ENCODE measurements around the gene RBM28.

DNA sequence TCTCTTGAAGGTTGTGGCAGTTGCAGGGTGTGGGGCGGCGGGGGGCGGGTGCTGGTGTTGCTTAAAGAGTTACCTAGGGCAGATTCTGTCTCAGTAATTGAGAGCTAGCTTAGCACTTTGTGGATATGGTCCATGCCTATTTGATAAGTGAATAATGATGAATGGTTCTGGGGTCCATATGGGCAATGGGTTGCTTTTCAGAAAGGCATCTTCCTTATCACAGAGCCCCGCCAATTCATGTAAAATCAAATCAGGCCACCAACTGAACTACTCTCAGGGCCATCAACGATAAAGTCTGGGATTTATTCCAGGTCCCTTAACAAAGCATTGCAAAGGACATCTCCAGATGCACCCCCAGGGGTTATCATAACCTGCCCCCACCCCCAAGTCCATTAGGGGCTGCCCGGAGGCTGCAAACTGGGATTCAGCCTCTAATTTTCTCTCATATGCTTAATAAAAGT lies 19.6 kb upstream of the RBM28 start:
- TF ChIP-seq JUND (IDR thresholded peaks at IDR 0.05; ENCODE audit: low read length): no peak
- no peak for TF ChIP-seq POLR2A (IDR thresholded peaks at IDR 0.05; ENCODE audit: control extremely low read depth in 1 of 2, low read depth in 2 of 2, low read length in 2 of 2)
- TF ChIP-seq, protein P1, sequence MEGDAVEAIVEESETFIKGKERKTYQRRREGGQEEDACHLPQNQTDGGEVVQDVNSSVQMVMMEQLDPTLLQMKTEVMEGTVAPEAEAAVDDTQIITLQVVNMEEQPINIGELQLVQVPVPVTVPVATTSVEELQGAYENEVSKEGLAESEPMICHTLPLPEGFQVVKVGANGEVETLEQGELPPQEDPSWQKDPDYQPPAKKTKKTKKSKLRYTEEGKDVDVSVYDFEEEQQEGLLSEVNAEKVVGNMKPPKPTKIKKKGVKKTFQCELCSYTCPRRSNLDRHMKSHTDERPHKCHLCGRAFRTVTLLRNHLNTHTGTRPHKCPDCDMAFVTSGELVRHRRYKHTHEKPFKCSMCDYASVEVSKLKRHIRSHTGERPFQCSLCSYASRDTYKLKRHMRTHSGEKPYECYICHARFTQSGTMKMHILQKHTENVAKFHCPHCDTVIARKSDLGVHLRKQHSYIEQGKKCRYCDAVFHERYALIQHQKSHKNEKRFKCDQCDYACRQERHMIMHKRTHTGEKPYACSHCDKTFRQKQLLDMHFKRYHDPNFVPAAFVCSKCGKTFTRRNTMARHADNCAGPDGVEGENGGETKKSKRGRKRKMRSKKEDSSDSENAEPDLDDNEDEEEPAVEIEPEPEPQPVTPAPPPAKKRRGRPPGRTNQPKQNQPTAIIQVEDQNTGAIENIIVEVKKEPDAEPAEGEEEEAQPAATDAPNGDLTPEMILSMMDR (IDR thresholded peaks at IDR 0.05; ENCODE audit: control extremely low read depth in 1 of 3, insufficient read depth in 1 of 3, low read depth in 1 of 3, low read length in 3 of 3): no peak
- no peak for TF ChIP-seq KDM1A (IDR thresholded peaks at IDR 0.05; ENCODE audit: borderline replicate concordance, low read length)
- TF ChIP-seq RAD21 (IDR thresholded peaks at IDR 0.05 in 1 of 2, conservative IDR thresholded peaks at IDR 0.05 in 1 of 2; ENCODE audit: low read depth in 2 of 2, low read length in 2 of 2): no peak
- no peak for TF ChIP-seq HDAC6 (IDR thresholded peaks at IDR 0.05; ENCODE audit: low read depth, low read length)
- TF ChIP-seq TCF12 (IDR thresholded peaks at IDR 0.05; ENCODE audit: low read depth, low read length): no peak
- TF ChIP-seq MAFK (IDR thresholded peaks at IDR 0.05; ENCODE audit: low read depth, low read length): no peak
- no peak for TF ChIP-seq EZH2 (IDR thresholded peaks at IDR 0.05; ENCODE audit: low read depth, low read length, severe bottlenecking)
- TF ChIP-seq TAF7 (optimal IDR thresholded peaks at IDR 0.05; ENCODE audit: borderline replicate concordance, low read depth, low read length): no peak
- TF ChIP-seq YY1 (IDR thresholded peaks at IDR 0.05; ENCODE audit: low read depth, low read length): no peak
- TF ChIP-seq, protein P2, sequence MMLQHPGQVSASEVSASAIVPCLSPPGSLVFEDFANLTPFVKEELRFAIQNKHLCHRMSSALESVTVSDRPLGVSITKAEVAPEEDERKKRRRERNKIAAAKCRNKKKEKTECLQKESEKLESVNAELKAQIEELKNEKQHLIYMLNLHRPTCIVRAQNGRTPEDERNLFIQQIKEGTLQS (IDR thresholded peaks at IDR 0.05; ENCODE audit: insufficient read depth, low read depth, low read length): no peak
- TF ChIP-seq, protein P3, sequence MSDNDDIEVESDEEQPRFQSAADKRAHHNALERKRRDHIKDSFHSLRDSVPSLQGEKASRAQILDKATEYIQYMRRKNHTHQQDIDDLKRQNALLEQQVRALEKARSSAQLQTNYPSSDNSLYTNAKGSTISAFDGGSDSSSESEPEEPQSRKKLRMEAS (IDR thresholded peaks at IDR 0.05): no peak
